ENCODE data around the gene ENTPD2.
"Not testable (repeated sequence)": the region's sequence is repeated elsewhere in the genome, so short reads cannot be mapped to it uniquely, and the experiment has no call there.

The ENTPD2 gene

DNA sequence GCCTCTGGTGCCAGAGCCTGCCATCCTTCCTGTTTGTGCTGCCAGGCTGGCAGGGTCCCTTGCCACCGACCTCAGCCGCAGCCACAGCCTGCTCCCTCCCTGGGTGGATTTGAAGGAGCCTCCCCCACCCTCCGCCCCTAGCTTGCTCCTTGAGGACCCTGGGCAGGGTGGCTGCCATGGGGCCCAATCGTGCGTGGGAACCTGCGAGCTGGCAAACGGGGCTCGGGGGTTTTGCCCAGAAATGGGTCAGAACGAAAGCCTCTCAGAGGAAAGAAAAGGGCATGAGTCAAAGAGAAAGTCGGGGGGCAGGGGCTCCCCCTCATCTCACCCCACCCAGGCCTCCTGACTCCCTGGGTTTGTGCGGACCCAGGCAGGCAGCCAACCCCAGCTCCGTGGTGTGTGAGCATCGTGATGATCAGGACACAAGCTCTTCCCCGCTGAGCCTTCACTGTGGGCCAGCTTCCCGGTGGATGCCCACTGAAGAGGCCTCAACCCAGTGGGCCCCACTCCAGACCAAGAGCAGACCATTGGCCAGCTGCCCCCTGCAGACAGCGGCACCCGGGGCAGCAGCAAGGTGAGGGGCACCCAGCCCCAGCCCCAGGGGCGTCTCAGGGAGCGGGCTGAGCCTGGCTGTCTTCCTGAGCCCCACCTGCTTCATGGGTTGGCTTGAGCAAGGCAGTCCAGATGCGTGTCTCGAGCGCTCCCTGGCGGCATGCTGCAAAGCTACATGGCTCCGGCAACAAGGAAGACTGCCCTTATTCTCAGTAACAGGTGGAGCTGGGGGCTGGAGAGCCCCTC is 19.0 kb downstream of the ENTPD2 start:
- no peaks in the 10 kb centered on the region for H3K27me3 Mint-ChIP-seq
- no peaks in the 10 kb centered on the region for H3K9me3 Mint-ChIP-seq
- H3K36me3 Mint-ChIP-seq (ENCODE audit: low read depth), result peaks cover 2% of the 10 kb centered on the region
- peak; percentile 90 for DNase-seq
- H3K27ac Mint-ChIP-seq, result peak overlapping the region; percentile 89
- H3K4me3 Mint-ChIP-seq, result peak overlapping the region; percentile 65
- H3K4me1 Mint-ChIP-seq (ENCODE audit: low read depth), result peaks cover 39% of the 10 kb centered on the region

DNA sequence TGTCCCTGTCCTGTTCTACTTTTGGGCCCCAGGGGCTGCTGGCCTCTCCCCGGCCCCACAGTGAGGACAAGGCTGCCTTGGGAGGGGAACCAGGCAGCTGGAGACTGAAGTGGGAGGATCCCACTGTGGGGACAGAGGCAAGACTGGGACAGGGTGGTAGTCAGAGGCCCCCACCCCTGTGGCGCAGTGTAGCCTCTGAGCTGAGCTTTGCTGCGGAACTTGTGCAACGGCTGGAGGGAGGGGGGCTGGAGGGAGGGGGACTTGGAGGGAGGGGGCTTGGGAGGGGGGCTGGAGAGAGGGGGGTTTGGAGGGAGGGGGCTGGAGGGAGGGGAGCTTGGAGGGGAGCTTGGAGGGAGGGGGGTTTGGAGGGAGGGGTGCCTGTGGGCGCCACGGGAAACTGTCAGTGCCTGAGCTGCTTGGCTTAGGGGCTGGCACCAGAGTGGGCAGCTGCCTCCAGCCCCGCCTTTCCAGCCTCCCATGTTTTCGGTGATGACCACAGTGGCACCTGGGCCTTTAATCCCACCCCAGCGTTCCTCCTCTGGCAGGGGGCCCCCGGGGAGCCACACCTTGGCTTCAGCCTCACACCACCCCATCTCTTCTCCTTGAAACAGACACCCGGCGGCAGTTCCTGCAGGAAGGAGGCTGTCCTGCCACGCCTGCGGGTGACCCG is 19.7 kb downstream of the ENTPD2 start:
- Mint-ChIP-seq H3K27ac (peak overlapping the region; percentile 89), H3K4me1 (ENCODE audit: low read depth) (peaks cover 47% of the 10 kb centered on the region)

DNA sequence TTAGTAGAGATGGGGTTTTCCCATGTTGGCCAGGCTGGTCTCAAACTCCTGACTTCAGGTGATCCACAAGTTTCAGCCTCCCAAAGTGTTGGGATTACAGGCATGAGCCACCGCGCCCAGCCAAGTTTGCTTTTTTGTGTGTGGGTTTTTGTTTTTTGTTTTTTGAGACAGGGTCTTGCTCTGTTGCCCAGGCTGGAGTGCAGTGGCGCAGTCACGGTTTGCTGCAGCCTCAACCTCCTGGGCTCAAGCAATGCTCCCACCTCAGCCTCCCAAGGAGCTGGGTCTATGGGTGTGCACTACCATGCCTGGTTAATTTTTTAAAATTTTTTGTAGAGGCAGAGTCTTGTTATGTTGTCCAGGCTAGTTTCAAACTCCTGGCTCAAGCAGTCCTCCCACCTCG is 20.4 kb downstream of the ENTPD2 start:
- H3K4me1 Mint-ChIP-seq (ENCODE audit: low read depth), result peaks cover 54% of the 10 kb centered on the region
- H3K4me3 Mint-ChIP-seq; H3K9me3 Mint-ChIP-seq; H3K27ac Mint-ChIP-seq; H3K27me3 Mint-ChIP-seq; DNase-seq; H3K36me3 Mint-ChIP-seq (ENCODE audit: low read depth): not testable (repeated sequence)

More for the DNA sequence above, 19.7 kb downstream of the ENTPD2 start:
- Mint-ChIP-seq H3K9me3 (no peaks in the 10 kb centered on the region), H3K4me3 (peak overlapping the region; percentile 65), H3K27me3 (no peaks in the 10 kb centered on the region), H3K36me3 (ENCODE audit: low read depth) (peaks cover 2% of the 10 kb centered on the region)
- DNase-seq, result no peak

DNA sequence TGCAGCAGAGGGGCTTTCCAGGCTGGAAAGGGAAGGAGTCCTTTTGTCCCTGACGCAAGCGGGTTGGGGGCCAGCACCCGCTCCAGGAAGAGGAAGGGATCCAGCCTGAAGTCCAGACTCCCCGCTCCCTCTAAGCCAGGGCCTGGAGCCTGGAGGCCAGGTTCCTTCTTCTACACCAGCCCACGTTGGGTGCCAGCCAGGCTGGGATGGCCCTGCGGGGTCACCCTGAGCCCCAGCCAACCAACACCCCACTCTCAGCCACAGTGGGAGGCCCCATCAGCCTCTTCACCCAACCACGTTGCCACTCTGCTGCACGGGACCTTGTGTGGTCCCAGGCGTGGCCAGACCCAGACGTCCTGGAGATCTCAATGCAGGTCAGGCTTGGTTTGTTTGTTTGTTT is 21.0 kb downstream of the ENTPD2 start:
- peak overlapping the region; percentile 36 for H3K4me3 Mint-ChIP-seq
- no peaks in the 10 kb centered on the region for H3K27me3 Mint-ChIP-seq
- no peaks in the 10 kb centered on the region for H3K9me3 Mint-ChIP-seq
- H3K36me3 Mint-ChIP-seq (ENCODE audit: low read depth), result no peaks in the 10 kb centered on the region
- no peak for DNase-seq
- H3K27ac Mint-ChIP-seq, result no peak overlapping the region
- H3K4me1 Mint-ChIP-seq (ENCODE audit: low read depth), result peaks cover 54% of the 10 kb centered on the region

DNA sequence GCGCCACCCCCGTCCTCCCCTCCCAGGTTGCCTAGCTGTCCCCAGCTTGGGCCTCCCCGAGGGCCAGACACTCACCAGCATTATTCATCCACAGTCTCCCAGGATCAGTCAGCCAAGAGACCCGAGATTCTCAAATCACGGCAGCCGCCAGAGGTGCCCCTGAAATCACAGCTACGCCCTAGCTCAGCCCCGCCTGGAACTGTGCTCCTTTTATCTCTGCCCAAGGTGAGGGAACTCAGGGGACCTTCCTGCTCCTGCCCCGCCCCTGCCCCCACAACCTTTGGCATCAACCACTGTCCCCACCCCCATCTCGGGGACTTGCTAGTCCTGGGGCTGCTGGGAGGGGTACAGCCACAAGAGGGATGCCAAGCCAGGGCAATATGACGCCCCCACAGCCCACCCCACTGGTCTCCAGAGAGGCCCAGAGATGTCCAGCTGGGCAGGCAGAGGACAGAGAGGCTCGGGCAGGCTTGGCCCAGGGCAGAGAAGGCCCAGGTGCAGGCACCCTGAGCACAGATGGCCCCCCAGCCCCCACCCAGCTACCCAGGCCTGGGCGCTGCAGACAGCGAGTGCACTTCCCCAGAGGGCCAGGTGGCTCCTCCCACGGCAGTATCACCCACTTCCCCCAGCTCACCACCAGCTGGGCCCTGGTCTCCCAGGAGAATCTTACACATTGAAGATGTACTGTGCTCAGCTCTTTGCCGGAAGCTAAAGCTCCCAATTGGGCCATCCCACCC is 21.8 kb downstream of the ENTPD2 start, which contains the start of gene FUT7:
FUT7 (minus strand) TSS at position 185 of the 737 bp plus-strand sequence; CDS start at position 88, 97 bp downstream.
- Mint-ChIP-seq H3K27ac (peak within 1 kb of the TSS; percentile 72), H3K36me3 (ENCODE audit: low read depth) (no peaks in the 10 kb centered on the region), H3K4me1 (ENCODE audit: low read depth) (peaks cover 57% of the 10 kb centered on the region), H3K4me3 (peak within 1 kb of the TSS; percentile 47), H3K27me3 (no peaks in the 10 kb centered on the region), H3K9me3 (no peaks in the 10 kb centered on the region)
- peak; percentile 60 for DNase-seq

DNA sequence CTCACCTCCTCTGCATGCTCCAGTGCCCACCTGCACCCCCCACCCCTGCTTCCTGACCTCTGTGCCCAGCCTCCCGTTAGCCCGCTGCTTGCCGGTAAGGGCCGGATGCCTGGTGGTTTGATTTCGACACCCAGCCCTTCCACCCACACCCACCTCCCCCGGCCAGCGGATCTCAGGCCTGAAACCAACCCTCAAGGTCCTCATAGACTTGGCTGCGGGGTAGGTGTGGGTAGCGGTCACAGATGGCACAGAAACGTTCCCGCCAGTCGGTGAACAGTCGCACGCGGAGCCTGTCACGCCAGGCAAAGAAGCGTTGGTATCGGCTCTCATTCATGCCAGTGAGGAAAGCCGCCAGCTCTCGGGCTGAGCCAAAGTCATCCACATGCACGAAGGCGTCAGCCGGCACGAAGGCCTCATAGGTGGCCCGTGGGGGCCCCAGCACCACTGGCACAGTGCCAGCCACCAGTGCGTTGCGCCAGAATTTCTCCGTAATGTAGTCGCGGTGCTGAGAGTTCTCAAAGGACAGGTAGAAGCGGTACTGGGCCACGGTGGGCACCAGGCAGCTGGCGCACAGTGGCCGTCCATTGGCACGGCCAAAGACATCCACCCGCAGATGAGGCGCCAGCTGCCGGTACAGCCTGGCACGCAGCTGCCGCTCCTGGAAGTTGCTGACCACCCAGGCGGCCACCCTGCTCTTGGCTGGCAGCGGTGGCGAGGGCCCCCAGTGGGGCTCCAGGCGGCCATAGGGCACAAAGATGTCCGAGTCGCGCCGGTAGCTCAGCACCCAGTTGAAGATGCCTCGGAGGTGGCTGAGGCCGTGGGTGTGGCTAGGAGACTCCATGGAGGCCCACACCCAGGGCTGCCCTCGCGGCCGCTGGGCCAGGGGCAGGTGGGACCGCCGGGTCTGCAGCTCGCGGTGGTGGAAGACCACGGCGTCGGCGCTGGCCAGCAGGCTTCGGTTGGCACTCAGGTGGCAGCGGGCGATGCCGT is 23.0 kb downstream of the ENTPD2 start:
- peak overlapping the region; percentile 47 for H3K4me3 Mint-ChIP-seq
- peaks cover 64% of the 10 kb centered on the region for H3K4me1 Mint-ChIP-seq (ENCODE audit: low read depth)
- H3K9me3 Mint-ChIP-seq, result no peaks in the 10 kb centered on the region
- DNase-seq, result peak; percentile 73
- no peaks in the 10 kb centered on the region for H3K36me3 Mint-ChIP-seq (ENCODE audit: low read depth)
- peak overlapping the region; percentile 72 for H3K27ac Mint-ChIP-seq
- H3K27me3 Mint-ChIP-seq, result no peaks in the 10 kb centered on the region

DNA sequence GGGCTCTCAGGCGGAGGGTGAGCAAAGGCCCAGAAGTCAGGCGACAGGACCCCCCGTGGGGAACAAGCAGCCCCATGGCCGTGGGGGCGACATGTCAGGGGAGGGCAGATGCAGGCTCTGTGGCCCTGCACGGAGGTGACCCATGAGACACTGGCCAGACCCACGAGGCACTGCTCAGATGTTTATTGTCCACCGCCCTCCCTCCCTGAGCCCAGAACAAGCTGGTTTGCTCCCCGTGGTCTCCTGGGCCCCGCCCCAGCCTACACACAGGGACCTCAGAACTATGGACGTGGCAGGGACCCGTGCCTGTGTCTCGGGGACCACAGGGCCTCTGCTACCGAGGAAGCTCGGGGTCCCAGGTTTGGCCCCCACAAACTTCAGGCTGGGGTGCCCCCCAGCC is 23.9 kb downstream of the ENTPD2 start:
- no peak for DNase-seq
- Mint-ChIP-seq H3K27me3 (no peaks in the 10 kb centered on the region), H3K36me3 (ENCODE audit: low read depth) (no peaks in the 10 kb centered on the region), H3K9me3 (no peaks in the 10 kb centered on the region), H3K4me3 (peak overlapping the region; percentile 47), H3K4me1 (ENCODE audit: low read depth) (peaks cover 60% of the 10 kb centered on the region), H3K27ac (peak overlapping the region; percentile 72)

DNA sequence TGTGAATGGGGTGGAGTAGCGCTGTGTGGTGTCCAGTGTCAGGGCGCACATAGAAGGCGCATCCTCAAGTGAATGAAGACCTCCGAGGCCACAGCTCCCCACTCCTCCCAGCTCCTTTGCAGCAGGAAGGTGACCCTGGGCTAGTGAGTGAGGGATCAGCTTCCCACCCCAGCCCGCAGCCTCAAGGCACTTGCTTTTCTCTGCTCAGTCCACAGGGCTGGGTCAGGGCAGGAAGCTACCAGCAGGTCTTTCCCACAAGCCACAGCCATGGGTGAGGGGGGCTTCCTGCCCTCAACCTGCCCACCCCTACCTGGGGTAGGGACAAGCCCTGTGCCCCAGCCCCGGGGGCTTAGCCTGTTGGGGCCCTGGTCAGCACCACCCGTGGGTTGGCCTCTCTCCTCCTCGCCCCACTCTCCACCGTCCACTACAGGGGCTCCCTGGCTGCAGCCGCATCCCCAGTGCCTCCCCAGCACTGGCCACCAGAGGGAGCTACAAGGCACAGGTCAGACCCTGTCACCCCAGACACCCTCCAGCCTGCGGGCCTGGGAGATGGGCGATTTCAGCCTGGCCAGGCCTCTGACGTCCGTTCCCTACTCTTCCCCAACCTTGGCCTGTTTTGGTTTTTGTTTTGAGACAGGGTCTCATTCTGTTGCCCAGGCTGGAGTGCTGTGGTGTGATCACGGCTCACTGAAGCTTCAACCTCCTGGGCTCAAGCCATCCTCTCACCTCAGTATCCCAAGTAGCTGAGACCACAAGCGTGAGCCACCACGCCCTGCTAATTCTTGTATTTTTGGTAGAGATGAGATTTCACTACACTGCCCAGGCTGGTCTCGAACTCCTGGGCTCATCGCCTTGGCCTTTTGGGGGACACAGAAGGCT is 24.6 kb downstream of the ENTPD2 start:
- peak overlapping the region; percentile 68 for H3K27ac Mint-ChIP-seq
- DNase-seq, result peak; percentile 87
- no peaks in the 10 kb centered on the region for H3K36me3 Mint-ChIP-seq (ENCODE audit: low read depth)
- peaks cover 53% of the 10 kb centered on the region for H3K4me1 Mint-ChIP-seq (ENCODE audit: low read depth)
- no peaks in the 10 kb centered on the region for H3K27me3 Mint-ChIP-seq
- H3K9me3 Mint-ChIP-seq, result no peaks in the 10 kb centered on the region
- H3K4me3 Mint-ChIP-seq, result peak overlapping the region; percentile 61

DNA sequence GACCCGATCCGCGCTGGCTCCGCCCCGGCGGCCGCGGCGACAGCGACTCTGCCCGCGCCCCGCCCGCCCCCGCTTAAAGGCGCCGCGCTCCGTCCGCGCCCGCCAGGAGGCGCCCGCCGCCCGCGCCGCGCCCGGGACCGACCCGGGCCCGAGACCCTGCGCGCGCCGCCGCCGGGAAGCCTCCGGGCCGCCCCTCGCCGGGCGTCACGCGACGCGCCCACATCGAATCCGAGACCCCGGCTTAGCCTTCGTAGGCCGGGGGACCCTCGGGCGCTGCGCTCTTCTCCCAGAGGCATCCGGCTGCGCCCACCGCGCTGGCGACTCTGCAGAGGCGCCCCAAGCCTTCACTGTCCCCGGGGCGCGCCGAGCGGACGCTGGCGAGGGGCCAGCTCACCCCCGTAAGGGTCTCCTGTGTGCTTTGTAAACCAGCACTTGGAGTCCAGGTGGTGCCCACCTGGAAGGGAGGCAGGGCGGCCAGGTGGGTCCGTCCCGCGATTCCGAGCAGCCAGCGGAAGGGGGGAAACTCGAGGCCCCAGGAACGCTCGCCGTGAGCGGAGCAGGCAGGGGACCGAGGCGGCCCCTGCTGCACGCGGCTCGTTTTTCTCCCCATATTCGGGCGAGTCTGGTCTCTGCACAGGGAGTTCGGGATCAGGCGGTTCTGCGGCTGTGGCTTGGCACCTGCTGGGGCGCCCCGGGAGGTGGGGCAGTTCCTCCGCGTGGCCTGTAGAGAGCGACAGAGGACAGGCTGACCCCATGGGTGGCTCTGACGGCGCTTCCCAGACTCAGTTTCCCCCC is 25.4 kb downstream of the ENTPD2 start:
- DNase-seq, result peak; percentile 82
- H3K27ac Mint-ChIP-seq, result peak overlapping the region; percentile 22

DNA sequence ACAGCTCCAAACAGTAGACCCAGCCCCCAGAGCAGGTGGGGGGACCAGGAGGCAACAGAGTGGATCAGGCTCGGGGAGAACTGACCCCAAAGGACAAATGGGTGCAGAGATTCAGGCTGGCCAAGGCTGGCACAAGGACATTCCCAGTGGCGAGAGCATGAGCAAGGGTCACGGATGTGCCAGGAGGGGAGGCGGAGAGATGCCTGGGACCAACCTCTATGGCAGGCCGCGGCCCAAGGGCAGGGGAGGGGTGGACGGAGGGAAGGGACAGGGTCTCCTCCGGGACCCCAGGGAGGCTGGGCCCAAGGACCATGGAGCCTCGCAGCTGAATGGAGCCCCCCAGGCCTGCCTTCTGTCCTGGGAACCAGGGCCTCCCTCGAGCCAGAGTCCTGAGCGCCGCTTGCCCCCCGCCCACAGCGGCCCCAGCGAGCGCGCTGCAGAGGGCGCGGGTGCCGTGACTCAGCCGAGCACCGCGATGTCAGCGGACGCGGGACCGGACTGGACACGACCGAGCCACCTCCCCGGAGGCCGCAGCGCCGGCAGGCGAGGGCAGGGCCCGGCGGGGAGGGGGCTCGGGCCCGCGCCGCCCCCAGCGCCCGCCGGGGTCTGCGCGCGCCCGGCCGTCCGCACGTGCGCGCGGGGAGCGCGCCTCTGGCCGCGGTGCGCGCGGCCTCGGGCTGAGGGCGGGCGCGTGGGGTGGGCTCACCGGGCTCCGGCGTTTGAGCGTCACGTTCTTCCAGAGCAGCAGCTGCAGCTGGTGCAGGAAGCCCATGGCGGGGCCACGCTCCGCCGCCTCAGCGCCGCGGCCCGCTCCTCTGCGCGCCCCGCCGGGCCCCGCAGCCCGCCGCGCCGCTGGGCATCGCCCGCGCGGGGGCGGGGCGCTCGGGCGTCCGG is 26.2 kb downstream of the ENTPD2 start, which contains the start of gene ABCA2:
ABCA2 (minus strand) TSS at position 869 of the 894 bp plus-strand sequence; CDS start at position 772, 97 bp downstream.
- DNase-seq, result peak; percentile 45
- Mint-ChIP-seq H3K4me3 (peak within 1 kb of the TSS; percentile 71), H3K9me3 (no peaks in the 10 kb centered on the region), H3K4me1 (ENCODE audit: low read depth) (peaks cover 45% of the 10 kb centered on the region), H3K27me3 (no peaks in the 10 kb centered on the region), H3K36me3 (ENCODE audit: low read depth) (no peaks in the 10 kb centered on the region), H3K27ac (peak within 1 kb of the TSS; percentile 74)

More for the DNA sequence above, 25.4 kb downstream of the ENTPD2 start:
- Mint-ChIP-seq H3K4me3 (peak overlapping the region; percentile 61), H3K27me3 (no peaks in the 10 kb centered on the region), H3K9me3 (no peaks in the 10 kb centered on the region), H3K4me1 (ENCODE audit: low read depth) (peaks cover 48% of the 10 kb centered on the region), H3K36me3 (ENCODE audit: low read depth) (no peaks in the 10 kb centered on the region)

DNA sequence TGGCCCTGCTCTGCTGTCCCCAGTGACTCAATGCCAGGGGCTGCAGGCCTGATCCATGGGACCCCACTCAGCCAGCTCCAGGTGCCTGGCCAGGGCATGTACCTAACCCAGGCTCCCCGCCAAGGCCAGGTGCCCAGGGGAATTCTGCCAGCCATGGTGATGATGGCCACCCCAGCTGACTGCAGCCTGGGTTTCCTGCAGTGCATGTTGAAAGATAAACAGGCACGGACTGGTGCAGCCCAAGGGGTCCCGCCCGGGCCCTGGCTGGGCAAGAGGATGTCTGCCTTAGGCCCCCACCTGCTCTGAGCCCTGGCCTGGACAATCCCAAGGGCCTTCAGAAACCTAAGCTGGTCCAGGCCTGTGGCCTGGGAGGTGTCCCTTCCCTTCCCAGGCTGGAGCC is 27.0 kb downstream of the ENTPD2 start:
- DNase-seq, result peak; percentile 41
- Mint-ChIP-seq H3K4me3 (peak overlapping the region; percentile 71), H3K27me3 (no peaks in the 10 kb centered on the region), H3K4me1 (ENCODE audit: low read depth) (peaks cover 39% of the 10 kb centered on the region), H3K9me3 (no peaks in the 10 kb centered on the region), H3K27ac (no peak overlapping the region), H3K36me3 (ENCODE audit: low read depth) (no peaks in the 10 kb centered on the region)
